Measurements from ENCODE around the gene GPR55. TPM values are rescaled to one million over a fixed set of nuclear protein-coding genes. Genes with fewer than 3 reads are reported as not detected.
A peak's percentile ranks its signal among the peaks of the same experiment; 100 is the strongest.

GPR55 gene
- total RNA-seq, 2 donors from 2014 or later = 3.8 to 8.3 TPM

DNA sequence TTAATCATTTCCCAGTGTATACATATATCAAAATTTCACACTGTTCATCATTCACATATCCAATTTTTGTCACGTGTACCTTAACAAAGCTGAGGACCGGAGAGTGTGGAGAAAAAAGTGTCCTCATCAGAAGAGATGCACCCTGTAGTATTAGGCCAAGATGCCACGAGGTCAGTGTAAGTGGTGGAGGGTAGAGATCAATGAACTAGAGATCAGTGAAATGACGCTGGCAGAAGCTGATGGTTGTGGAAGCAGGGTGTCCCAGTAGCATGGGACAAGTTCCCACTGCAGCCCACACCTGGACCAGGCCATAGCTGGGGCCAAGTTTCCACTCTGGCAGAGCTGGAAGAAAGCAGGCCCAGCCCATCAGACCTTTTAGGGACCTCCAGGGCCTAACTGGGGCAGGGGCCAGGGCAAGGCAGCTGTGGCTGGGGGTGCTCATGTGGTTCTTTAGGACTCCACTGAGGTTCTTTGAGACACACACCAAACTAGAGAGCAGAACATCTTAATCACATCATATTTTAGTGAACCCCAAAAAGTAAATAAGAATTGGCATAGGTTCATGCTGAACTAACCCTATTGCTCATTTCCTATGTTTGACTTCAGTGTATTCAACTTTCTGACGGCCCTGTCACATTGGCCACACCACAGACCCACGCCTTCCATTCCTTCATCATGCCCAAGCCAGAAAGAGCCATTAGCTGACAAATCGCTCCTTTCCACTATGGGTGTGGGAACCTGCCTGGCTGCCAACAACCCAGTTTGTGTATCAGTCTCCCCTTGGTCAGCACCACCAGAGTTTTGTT, 21.6 kb upstream of the GPR55 start:
- Mint-ChIP-seq H3K27me3 (peaks cover 43% of the 10 kb centered on the region), H3K27ac (no peak overlapping the region), H3K4me1 (peaks cover 14% of the 10 kb centered on the region), H3K36me3 (ENCODE audit: low read depth) (peaks cover 3% of the 10 kb centered on the region), H3K4me3 (no peak overlapping the region)
- no peak for ATAC-seq
- no peak for DNase-seq
- H3K9me3 ChIP-seq (ENCODE audit: control insufficient read depth, low read length, poor library complexity, severe bottlenecking) = no peaks in the 10 kb centered on the region

DNA sequence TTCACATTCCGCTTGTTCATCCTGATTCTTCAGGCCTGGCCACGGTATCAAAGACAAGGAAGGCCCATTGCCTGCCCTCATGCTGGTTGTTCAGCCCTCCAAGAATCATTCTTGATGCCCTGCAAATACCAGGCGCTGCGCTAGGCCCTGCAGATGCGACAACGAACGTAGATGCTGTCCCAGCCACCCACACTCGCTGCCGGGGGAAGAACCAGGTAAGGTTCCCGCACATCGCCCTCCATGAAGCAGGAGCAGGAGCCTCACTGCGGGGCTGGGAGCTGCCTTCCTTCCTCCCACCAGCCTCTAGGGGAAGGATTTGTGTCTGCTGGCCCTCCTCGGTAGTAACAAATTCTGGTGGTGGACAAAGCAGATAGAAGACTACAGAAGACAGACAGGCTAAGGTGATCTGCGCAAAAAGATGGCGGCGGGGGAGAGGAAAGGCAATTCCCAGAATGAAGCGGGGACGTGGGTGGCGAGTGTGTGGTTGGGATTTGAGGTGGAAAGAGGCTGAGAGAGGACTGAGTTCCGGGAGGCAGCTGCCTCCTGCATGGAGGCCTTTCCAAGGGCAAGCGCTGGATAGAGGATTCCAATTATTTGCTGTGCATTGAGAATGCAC, 19.8 kb upstream of the GPR55 start:
- DNase-seq = no peak
- peaks cover 29% of the 10 kb centered on the region for H3K27me3 Mint-ChIP-seq
- H3K27ac Mint-ChIP-seq = no peak overlapping the region
- no peak overlapping the region for H3K4me3 Mint-ChIP-seq
- H3K4me1 Mint-ChIP-seq = peaks cover 9% of the 10 kb centered on the region
- no peaks in the 10 kb centered on the region for H3K36me3 Mint-ChIP-seq (ENCODE audit: low read depth)
- H3K9me3 ChIP-seq (ENCODE audit: control insufficient read depth, low read length, poor library complexity, severe bottlenecking) = no peaks in the 10 kb centered on the region
- ATAC-seq = no peak

DNA sequence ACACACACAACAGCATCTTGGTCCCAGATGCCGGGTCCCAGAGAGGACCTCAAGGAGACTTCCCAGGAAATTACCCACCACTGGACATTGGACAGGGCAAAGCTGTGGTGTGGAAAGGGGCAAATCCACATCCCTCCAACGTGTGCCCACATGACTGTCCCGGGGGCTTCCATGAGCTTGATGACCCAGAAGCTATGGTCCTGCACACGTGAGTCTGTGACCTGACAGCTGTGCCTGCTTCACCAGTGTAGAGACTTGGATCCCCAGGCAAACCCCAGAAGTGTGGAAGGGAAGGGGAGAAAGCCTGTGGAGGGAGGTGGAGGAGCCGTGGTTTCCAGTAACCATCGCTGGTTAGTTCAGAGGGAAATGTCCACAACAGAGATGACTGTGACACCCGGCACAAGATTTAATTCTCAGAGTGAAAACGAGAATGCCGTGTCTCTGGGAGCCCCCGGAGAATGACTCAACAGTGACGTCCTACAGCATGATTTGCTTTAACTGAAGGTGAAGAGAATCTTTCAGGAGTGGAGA, 19.1 kb upstream of the GPR55 start:
- peaks cover 34% of the 10 kb centered on the region for H3K27me3 Mint-ChIP-seq
- ATAC-seq (peak; percentile 18), DNase-seq (no peak)
- H3K4me1 Mint-ChIP-seq = peaks cover 9% of the 10 kb centered on the region
- H3K4me3 Mint-ChIP-seq = no peak overlapping the region
- H3K27ac Mint-ChIP-seq = no peak overlapping the region
- no peaks in the 10 kb centered on the region for H3K9me3 ChIP-seq (ENCODE audit: control insufficient read depth, low read length, poor library complexity, severe bottlenecking)
- H3K36me3 Mint-ChIP-seq (ENCODE audit: low read depth) = peaks cover 2% of the 10 kb centered on the region

DNA sequence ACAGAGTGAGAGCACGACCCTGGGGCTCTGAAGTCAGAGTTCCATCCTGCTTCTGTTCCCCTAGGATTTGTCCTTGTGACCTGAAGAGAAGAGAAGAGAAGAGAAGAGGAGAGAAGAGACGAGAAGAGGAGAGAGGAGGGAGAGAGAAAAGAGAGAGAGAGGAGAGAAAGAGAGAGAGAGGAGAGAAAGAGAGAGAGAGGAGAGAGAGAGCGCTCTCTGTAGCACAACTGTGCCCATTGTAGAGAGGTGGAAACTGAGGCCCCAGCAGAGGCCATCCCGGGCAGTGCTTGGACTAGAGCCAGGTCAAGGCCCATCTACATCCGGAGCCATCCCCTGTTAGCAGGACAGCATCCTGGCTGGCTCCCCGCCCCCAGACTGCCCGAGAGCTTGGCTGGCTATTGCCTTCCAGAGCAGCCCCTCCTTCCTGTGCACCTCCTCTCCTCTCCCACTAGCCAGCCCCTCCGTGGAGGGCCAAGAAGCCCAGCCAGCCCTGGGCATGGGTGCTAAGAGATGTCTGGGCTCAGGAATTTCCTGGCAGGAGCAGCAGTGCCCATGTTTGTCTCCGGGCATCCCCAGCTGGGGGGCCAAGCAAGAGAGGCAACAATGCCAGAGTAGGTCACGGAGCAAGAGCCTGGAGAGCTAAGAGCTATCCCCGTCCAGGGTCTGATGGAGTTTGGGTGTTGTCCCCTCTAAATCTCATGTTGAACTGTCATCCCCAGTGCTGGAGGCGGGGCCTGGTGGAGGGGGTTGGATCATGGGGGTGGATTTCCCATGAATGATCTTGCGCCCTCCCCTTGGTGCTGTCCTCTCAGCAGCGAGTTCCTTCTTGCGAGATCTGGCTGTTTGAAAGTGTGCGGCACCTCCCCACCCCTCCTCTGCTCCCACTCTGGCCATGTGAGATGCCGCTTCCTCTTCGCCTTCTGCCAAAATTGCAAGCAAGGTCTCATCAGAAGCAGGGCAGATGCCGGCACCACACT, 18.2 kb upstream of the GPR55 start:
- H3K27me3 Mint-ChIP-seq = peaks cover 36% of the 10 kb centered on the region
- H3K9me3 ChIP-seq (ENCODE audit: control insufficient read depth, low read length, poor library complexity, severe bottlenecking) = no peaks in the 10 kb centered on the region
- H3K4me3 Mint-ChIP-seq = peak overlapping the region; percentile 52
- peaks cover 2% of the 10 kb centered on the region for H3K36me3 Mint-ChIP-seq (ENCODE audit: low read depth)
- no peak for DNase-seq
- no peak overlapping the region for H3K27ac Mint-ChIP-seq
- H3K4me1 Mint-ChIP-seq = peaks cover 9% of the 10 kb centered on the region
- ATAC-seq = peak; percentile 68

DNA sequence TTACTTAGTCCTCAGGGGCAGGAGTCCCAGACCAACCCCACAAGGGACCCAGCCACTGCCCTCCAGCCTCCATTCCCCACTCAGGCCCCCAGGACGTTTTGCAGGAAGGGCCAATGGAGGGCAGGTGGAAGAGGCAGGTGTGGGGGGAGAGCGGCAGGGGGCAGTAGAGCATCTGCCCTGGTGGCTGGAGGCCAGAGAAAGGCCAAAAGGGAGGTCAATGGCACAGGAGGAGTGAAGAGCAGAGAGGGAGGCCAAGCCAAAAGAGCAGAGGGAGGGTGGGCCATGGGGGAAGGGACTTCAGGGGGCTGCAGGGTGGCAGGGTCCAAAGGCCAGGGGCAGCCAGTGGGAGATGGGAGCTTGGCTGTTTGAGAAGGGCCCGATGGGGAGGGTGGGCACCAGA, 17.3 kb upstream of the GPR55 start:
- Mint-ChIP-seq H3K27me3 (peaks cover 36% of the 10 kb centered on the region), H3K36me3 (ENCODE audit: low read depth) (peaks cover 2% of the 10 kb centered on the region), H3K27ac (peak overlapping the region; percentile 60), H3K4me3 (no peak overlapping the region), H3K4me1 (peaks cover 9% of the 10 kb centered on the region)
- no peak for ATAC-seq
- peaks cover under 1% of the 10 kb centered on the region for H3K9me3 ChIP-seq (ENCODE audit: control insufficient read depth, low read length, poor library complexity, severe bottlenecking)
- no peak for DNase-seq

DNA sequence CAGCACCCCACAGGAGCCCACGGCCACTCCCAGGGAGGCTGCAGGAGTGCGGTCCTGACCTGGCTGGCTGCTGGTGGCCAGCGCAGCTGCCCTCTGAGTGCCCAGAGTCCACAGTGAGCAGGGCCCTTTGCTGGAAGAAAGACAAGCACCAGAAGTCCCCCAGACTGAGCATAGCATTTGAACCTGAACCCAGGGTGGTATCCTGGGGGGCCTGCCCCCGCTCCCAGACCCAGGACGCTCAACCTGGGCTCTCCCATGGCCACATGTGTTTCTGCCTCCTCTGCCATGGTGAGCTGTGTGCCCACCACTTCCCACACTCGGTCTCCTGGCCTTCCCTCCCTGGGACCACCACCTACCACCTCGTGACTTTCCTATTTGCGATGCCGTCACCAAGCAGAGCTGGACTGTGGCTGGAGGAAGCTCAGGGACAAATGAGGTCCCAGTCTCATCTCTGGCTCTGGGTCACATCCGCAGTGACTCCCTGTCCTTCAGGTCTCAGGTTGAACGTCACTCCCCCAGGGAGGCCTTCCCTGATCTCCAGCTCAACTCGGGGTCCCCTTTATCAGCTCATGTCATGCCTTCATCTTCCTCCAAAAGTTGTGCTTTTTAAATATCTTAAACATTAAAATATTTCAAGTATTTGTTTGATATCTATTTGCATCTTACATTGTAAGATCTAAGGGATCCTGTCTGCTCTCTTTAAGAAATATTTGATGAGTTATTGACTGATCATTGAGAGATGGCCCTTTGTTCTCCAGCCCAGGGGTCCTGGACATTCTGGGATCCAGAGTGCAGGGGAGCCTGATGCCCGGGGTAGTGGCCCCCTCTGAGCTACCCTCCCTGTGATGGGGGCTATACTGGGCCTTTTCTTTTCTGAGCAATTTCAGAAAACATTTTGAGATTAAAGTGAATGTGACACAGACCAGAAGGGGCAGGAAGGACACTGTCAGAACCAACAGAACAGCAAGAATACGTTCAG, 16.4 kb upstream of the GPR55 start:
- peaks cover 3% of the 10 kb centered on the region for H3K9me3 ChIP-seq (ENCODE audit: control insufficient read depth, low read length, poor library complexity, severe bottlenecking)
- Mint-ChIP-seq H3K4me3 (no peak overlapping the region), H3K4me1 (peaks cover 9% of the 10 kb centered on the region), H3K27me3 (peaks cover 36% of the 10 kb centered on the region), H3K27ac (peak overlapping the region; percentile 60), H3K36me3 (ENCODE audit: low read depth) (peaks cover 2% of the 10 kb centered on the region)
- no peak for ATAC-seq
- DNase-seq = no peak

DNA sequence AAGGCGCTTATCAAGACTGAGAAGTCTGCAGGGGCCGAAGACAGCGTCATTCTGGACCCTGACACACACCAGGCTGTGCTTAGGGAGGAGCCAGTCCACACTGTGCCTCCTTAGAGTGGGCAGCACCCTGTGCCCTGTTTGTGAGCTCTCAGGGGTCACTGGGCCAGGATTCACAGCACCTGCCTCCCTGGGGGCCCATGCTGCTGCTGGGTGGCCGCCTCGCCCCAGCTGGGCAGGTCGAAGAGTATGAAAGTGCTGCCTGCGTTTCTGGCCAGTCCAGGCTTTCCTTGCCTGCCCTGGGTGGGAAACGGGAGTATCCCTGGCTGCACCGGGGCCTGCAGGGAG, 15.4 kb upstream of the GPR55 start:
- H3K4me3 Mint-ChIP-seq = no peak overlapping the region
- DNase-seq (no peak), ATAC-seq (no peak)
- peaks cover 2% of the 10 kb centered on the region for H3K36me3 Mint-ChIP-seq (ENCODE audit: low read depth)
- H3K4me1 Mint-ChIP-seq = peaks cover 9% of the 10 kb centered on the region
- peaks cover 3% of the 10 kb centered on the region for H3K9me3 ChIP-seq (ENCODE audit: control insufficient read depth, low read length, poor library complexity, severe bottlenecking)
- H3K27ac Mint-ChIP-seq = no peak overlapping the region
- H3K27me3 Mint-ChIP-seq = peaks cover 36% of the 10 kb centered on the region

DNA sequence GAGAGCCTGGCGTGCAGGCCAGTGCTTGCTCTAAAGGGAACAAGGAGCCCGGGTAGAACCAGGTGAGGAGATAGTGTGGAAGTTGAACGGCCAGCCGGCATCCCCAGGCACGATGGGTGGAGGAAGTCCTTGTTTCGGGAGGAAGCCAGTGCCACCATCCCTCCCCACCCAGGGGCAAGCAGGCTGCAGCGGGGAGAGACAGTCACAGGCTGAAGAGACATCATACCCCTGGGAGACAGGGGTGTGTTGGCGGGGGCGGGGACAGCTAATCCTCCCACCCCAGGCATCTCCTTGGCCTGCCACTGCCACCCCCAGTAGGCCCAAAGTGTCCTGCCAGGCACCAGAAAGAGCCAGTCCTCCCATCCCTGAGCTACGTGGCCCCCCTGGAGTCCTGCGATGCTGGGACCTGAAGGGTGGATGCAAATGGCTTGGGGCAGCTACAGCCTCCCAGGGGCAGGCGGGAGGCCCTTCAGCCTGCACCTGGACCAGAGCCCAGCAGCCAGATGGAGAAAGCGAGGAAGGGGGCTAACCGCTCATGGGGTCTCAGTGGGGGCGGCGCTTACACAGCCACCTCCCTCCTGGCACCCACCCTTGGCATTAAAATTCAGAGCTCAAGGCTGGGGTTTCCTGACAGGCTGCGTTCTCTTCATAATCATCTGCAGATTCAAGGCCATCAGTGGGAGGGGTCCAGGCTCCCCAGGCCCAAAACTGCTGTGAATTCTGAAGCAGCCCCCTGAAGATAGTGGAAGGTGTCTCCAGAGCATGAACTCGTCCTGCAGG, 14.8 kb upstream of the GPR55 start:
- peaks cover 32% of the 10 kb centered on the region for H3K27me3 Mint-ChIP-seq
- no peak overlapping the region for H3K4me3 Mint-ChIP-seq
- H3K36me3 Mint-ChIP-seq (ENCODE audit: low read depth) = peaks cover 2% of the 10 kb centered on the region
- no peak overlapping the region for H3K27ac Mint-ChIP-seq
- ATAC-seq = no peak
- H3K4me1 Mint-ChIP-seq = peaks cover 9% of the 10 kb centered on the region
- no peak for DNase-seq
- H3K9me3 ChIP-seq (ENCODE audit: control insufficient read depth, low read length, poor library complexity, severe bottlenecking) = peaks cover 3% of the 10 kb centered on the region

DNA sequence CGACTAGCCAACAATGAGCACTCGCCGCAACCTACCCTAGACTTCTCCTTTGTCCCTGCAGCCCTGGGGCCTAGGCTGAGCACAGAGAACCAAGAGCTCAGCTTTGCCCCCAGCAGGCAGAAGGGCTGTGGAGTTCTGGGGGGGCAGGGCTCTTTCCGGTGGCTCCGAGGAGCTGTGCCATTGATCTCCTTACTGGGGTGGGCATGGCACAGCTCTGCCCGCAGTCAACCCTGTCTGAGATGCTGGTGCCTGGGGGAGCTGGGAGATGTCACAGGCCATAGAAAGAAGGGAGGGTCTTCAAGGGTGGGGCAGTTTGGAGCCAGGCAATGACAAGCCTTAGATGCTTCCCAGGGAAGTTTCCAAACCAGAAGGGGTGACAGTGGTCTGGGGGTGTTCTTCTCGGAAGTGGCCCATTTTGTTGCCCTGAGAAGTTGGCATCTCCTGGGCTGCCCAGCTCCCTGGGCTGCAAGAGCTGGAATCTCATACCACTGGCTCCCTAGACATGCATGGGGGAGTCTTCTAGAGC, 14.1 kb upstream of the GPR55 start:
- peaks cover 3% of the 10 kb centered on the region for H3K9me3 ChIP-seq (ENCODE audit: control insufficient read depth, low read length, poor library complexity, severe bottlenecking)
- Mint-ChIP-seq H3K27me3 (peaks cover 29% of the 10 kb centered on the region), H3K4me3 (no peak overlapping the region), H3K36me3 (ENCODE audit: low read depth) (peaks cover 2% of the 10 kb centered on the region), H3K4me1 (peaks cover 7% of the 10 kb centered on the region), H3K27ac (no peak overlapping the region)
- ATAC-seq = no peak
- DNase-seq = no peak

DNA sequence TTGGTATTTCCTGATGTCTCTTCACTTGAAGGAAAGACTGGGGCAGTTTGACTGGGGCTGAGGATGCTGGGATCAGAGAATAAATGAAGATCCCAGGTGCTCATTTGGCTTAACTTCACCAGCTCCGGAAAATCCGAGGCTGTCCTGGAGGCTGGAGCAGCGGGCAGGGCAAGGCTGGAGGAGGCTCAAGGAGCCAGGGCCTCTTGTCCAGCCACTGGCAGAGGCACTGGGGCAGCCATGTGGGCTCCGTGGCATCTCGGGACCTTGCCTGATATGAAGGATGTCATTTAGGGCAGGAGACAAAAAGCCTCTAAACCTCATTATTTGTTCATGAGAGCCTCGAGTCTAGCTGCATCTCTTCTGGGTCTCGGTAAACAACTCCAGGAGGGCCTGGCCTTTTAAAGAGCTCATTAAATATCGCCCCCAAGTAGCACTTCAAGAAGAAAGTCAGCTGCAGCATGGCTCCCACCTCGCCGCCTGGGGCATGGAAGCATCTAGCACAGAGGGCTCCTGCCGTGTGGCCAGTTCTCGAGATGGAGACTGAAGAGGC, 13.5 kb upstream of the GPR55 start:
- Mint-ChIP-seq H3K27ac (no peak overlapping the region), H3K4me1 (peaks cover 3% of the 10 kb centered on the region), H3K36me3 (ENCODE audit: low read depth) (peaks cover 2% of the 10 kb centered on the region), H3K4me3 (no peak overlapping the region), H3K27me3 (peaks cover 25% of the 10 kb centered on the region)
- ATAC-seq (no peak), DNase-seq (no peak)
- H3K9me3 ChIP-seq (ENCODE audit: control insufficient read depth, low read length, poor library complexity, severe bottlenecking) = peaks cover 3% of the 10 kb centered on the region

DNA sequence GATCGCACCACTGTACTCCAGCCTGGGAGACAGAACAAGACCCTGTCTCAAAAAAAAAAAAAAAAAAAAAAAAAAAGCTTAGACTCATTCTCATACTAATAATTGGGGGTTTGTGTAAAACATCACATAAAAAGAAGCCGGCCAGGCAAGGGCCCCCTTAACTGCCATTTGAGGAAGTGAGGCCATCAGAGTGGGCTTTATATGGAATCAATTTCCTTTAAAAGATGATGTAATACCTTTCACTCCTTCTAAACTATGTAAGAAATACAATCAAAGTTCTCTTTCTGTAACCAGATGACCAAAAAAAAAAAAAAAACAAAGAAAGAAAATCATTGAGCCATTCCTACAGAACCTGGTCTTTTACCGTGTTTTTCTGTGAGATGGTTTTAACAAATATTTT, 13.1 kb upstream of the GPR55 start:
- ATAC-seq (no peak), DNase-seq (no peak)
- H3K27me3 Mint-ChIP-seq = peaks cover 28% of the 10 kb centered on the region
- peaks cover 2% of the 10 kb centered on the region for H3K36me3 Mint-ChIP-seq (ENCODE audit: low read depth)
- peaks cover 3% of the 10 kb centered on the region for H3K9me3 ChIP-seq (ENCODE audit: control insufficient read depth, low read length, poor library complexity, severe bottlenecking)
- H3K4me1 Mint-ChIP-seq = peaks cover 4% of the 10 kb centered on the region
- H3K27ac Mint-ChIP-seq = no peak overlapping the region
- no peak overlapping the region for H3K4me3 Mint-ChIP-seq

All from T-helper 17 cell (primary cell).